ENCODE measurements around the gene SRGAP3. TPM values are rescaled to one million over a fixed set of nuclear protein-coding genes. Genes with fewer than 3 reads are reported as not detected.

Gene SRGAP3
- total RNA-seq, 4 donors from 2014 or later: 2.0 to 6.9 (median 4.8) TPM

DNA sequence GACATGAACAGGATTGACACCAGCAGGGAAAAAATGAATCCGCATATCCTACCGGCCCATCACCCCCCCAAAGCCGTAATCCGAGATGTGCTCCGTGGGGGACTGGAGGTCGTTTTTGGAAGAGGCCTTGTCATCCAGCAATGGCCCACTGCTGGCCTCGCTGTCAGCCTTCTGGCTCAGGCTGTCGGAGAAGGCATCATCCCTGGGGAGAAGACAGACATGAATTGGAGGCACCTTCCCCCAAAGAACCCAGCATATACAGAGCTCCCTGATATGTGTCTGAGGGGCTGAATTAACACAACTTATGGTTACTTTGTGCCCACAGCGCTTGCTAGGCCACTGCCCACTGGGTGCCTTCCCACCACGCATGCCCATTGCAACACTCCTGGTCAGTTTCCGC lies 256.6 kb downstream of the SRGAP3 start:
- peaks cover 0 to 7% of the 10 kb centered on the region in 2 donors for H3K36me3 ChIP-seq
- H3K9me3 ChIP-seq: no peaks in the 10 kb centered on the region
- no peak overlapping the region for H3K27ac ChIP-seq
- no peak for TF ChIP-seq POLR2AphosphoS5 (IDR thresholded peaks at IDR 0.05)
- no peak for TF ChIP-seq POLR2A (IDR thresholded peaks at IDR 0.05)
- no peak for TF ChIP-seq EP300 (IDR thresholded peaks at IDR 0.05)
- TF ChIP-seq, protein P1, sequence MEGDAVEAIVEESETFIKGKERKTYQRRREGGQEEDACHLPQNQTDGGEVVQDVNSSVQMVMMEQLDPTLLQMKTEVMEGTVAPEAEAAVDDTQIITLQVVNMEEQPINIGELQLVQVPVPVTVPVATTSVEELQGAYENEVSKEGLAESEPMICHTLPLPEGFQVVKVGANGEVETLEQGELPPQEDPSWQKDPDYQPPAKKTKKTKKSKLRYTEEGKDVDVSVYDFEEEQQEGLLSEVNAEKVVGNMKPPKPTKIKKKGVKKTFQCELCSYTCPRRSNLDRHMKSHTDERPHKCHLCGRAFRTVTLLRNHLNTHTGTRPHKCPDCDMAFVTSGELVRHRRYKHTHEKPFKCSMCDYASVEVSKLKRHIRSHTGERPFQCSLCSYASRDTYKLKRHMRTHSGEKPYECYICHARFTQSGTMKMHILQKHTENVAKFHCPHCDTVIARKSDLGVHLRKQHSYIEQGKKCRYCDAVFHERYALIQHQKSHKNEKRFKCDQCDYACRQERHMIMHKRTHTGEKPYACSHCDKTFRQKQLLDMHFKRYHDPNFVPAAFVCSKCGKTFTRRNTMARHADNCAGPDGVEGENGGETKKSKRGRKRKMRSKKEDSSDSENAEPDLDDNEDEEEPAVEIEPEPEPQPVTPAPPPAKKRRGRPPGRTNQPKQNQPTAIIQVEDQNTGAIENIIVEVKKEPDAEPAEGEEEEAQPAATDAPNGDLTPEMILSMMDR (IDR thresholded peaks at IDR 0.05): no peak
- peaks cover 0 to 21% (median 0%) of the 10 kb centered on the region in 3 donors for H3K4me1 ChIP-seq
- WGBS, 2 donors (ENCODE audit: low coverage in 1 of 2): 45 to 100% methylated on average over 3 to 4 of the region's 11 CpGs
- no peaks in the 10 kb centered on the region for H3K27me3 ChIP-seq
- ATAC-seq: no peak
- no peak overlapping the region for H3K4me3 ChIP-seq

GRCh38 chr3:8992199-8992598 lies 257.2 kb downstream of the SRGAP3 start:
- Histone ChIP-seq H3K4me1 (peaks cover 0 to 22% (median 0%) of the 10 kb centered on the region in 3 donors), H3K36me3 (peaks cover 0 to 7% of the 10 kb centered on the region in 2 donors), H3K27me3 (peaks cover 2% of the 10 kb centered on the region), H3K9me3 (no peaks in the 10 kb centered on the region), H3K4me3 (no peak overlapping the region), H3K27ac (no peak overlapping the region)
- TF ChIP-seq POLR2A (IDR thresholded peaks at IDR 0.05): no peak
- no peak for TF ChIP-seq EP300 (IDR thresholded peaks at IDR 0.05)
- ATAC-seq: no peak
- WGBS, 2 donors (ENCODE audit: low coverage in 1 of 2): 81 to 84% methylated on average over 4 of the region's 4 CpGs

GRCh38 chr3:8990266-8991215 lies 258.9 kb downstream of the SRGAP3 start:
- 92 to 100% methylated on average over 5 to 7 of the region's 36 CpGs for WGBS, 2 donors (ENCODE audit: low coverage in 1 of 2)
- H3K4me3 ChIP-seq: no peak overlapping the region

GRCh38 chr3:8988791-8989558 lies 260.5 kb downstream of the SRGAP3 start:
- no peak overlapping the region for H3K27ac ChIP-seq
- H3K36me3 ChIP-seq: peaks cover 0 to 7% of the 10 kb centered on the region in 2 donors
- H3K4me3 ChIP-seq: no peak overlapping the region
- ATAC-seq: no peak
- TF ChIP-seq, protein P1 (IDR thresholded peaks at IDR 0.05): no peak
- TF ChIP-seq POLR2A (IDR thresholded peaks at IDR 0.05) (no peak), EP300 (IDR thresholded peaks at IDR 0.05) (no peak), POLR2AphosphoS5 (IDR thresholded peaks at IDR 0.05) (no peak)
- 44 to 95% methylated on average over 1 to 6 of the region's 8 CpGs for WGBS, 2 donors (ENCODE audit: low coverage in 1 of 2)
- H3K4me1 ChIP-seq: peaks cover 0 to 10% (median 0%) of the 10 kb centered on the region in 3 donors
- no peaks in the 10 kb centered on the region for H3K9me3 ChIP-seq
- H3K27me3 ChIP-seq: peaks cover 4% of the 10 kb centered on the region

More at GRCh38 chr3:8990266-8991215, 258.9 kb downstream of the SRGAP3 start:
- Histone ChIP-seq H3K36me3 (peaks cover 0 to 7% of the 10 kb centered on the region in 2 donors), H3K9me3 (no peaks in the 10 kb centered on the region), H3K4me1 (peaks cover 0 to 10% (median 0%) of the 10 kb centered on the region in 3 donors), H3K27me3 (peaks cover 4% of the 10 kb centered on the region), H3K27ac (no peak overlapping the region)
- TF ChIP-seq EP300 (IDR thresholded peaks at IDR 0.05): no peak
- TF ChIP-seq POLR2A (IDR thresholded peaks at IDR 0.05): no peak
- TF ChIP-seq, protein P1 (IDR thresholded peaks at IDR 0.05): no peak
- no peak for TF ChIP-seq POLR2AphosphoS5 (IDR thresholded peaks at IDR 0.05)
- ATAC-seq: no peak

DNA sequence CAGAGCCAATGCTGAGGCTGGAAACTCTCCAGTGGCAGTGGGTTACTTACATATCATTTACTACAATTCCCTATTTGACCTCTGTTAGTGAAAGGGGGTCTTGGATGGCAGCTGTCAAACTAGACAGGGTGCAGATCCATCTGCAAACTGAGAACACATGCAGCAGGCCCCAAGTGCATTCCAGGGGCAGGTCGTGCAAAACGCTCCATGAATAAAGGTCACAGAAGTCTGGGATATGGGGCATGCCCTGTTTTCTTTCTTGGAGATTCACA lies 261.1 kb downstream of the SRGAP3 start:
- no peak for ATAC-seq
- TF ChIP-seq, protein P1 (IDR thresholded peaks at IDR 0.05): no peak
- TF ChIP-seq POLR2AphosphoS5 (IDR thresholded peaks at IDR 0.05): no peak
- TF ChIP-seq POLR2A (IDR thresholded peaks at IDR 0.05): no peak
- TF ChIP-seq EP300 (IDR thresholded peaks at IDR 0.05): no peak

More for the DNA sequence above, 261.1 kb downstream of the SRGAP3 start:
- H3K4me3 ChIP-seq: no peak overlapping the region
- WGBS, 2 donors (ENCODE audit: low coverage in 1 of 2): 67% methylated on average over 1 of the region's 2 CpGs; no CpG with 5 or more reads in 1 of the 2 donors
- H3K36me3 ChIP-seq: peaks cover 0 to 7% of the 10 kb centered on the region in 2 donors
- H3K27me3 ChIP-seq: peaks cover 4% of the 10 kb centered on the region
- H3K27ac ChIP-seq: no peak overlapping the region
- H3K4me1 ChIP-seq: peaks cover 0 to 10% (median 0%) of the 10 kb centered on the region in 3 donors
- H3K9me3 ChIP-seq: no peaks in the 10 kb centered on the region

All from gastroesophageal sphincter (tissue), 4 donors.